Cardiac fibroblast (primary cell): ENCODE data around the gene TRIM10.

Source experiments
- DNase-seq, 2 donors: peaks; one replicate each; pipeline versions ENCODE4 v3.0.0 to v3.0.0-alpha.2; 2010; ENCODE audit warnings: low read depth in 2 of 2
- H3K4me3 ChIP-seq, 2 donors: replicated peaks in 1 of 2; 1 replicate in 1 of 2; 2 replicates in 1 of 2; pipeline ENCODE4 v1.5.1; 2011; ENCODE audit warnings: low read depth in 2 of 2, low read length in 2 of 2, mild to moderate bottlenecking in 2 of 2, moderate library complexity in 1 of 2
- TF ChIP-seq, protein P1 (sequence below): IDR thresholded peaks from one replicate; pipeline ENCODE4 v1.5.1; 2011; ENCODE audit warnings: low read depth, mild to moderate bottlenecking, low read length, inconsistent platforms

The TRIM10 gene

DNA sequence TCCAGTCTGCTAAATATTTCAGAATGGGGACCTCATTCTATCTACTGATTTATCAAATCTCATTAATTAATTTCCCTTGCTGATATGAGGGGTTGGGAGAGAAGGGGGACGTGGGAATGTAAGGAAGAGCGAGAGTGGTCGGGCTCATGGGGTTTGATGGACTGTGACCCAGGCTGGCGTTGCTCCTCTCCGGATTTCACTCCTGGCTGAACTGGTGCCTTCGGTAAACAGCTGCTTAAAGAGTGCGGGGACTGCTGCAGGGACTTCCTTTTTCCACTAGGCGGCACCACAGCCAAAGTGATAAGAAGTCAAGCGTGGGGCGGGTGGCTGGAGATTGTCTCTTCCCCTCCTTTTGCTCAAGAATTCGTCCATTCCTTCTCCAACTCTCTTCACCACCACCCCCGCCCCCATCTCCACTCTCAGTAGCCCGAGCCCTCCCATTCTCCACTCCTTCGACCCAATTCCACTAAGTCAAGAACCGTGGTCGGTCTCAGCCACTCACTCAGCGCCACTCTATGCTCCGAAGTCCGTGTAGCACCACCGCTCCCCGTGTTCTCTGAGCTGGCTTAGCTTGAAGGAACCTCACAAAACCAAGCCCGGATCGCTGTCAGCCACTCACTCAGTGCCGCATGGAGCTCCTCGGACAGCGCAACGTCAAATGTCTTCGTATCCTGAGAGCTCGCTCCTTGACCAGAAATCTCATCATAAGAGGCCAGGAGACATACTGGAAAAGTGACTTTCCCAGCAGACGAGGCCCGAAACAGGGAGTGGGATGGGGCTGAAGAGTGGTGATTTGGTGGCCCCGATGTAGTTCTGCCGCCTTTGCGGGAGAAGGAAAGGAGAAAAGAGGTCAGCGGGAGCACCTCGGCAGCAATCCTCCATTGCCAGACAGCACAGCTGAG, 57.8 kb downstream of the TRIM10 start:
- peak; percentile 91 for DNase-seq
- peak overlapping the region; percentile 30 to 40 for H3K4me3 ChIP-seq
- TF ChIP-seq, protein P1, sequence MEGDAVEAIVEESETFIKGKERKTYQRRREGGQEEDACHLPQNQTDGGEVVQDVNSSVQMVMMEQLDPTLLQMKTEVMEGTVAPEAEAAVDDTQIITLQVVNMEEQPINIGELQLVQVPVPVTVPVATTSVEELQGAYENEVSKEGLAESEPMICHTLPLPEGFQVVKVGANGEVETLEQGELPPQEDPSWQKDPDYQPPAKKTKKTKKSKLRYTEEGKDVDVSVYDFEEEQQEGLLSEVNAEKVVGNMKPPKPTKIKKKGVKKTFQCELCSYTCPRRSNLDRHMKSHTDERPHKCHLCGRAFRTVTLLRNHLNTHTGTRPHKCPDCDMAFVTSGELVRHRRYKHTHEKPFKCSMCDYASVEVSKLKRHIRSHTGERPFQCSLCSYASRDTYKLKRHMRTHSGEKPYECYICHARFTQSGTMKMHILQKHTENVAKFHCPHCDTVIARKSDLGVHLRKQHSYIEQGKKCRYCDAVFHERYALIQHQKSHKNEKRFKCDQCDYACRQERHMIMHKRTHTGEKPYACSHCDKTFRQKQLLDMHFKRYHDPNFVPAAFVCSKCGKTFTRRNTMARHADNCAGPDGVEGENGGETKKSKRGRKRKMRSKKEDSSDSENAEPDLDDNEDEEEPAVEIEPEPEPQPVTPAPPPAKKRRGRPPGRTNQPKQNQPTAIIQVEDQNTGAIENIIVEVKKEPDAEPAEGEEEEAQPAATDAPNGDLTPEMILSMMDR, result peak; percentile 92

DNA sequence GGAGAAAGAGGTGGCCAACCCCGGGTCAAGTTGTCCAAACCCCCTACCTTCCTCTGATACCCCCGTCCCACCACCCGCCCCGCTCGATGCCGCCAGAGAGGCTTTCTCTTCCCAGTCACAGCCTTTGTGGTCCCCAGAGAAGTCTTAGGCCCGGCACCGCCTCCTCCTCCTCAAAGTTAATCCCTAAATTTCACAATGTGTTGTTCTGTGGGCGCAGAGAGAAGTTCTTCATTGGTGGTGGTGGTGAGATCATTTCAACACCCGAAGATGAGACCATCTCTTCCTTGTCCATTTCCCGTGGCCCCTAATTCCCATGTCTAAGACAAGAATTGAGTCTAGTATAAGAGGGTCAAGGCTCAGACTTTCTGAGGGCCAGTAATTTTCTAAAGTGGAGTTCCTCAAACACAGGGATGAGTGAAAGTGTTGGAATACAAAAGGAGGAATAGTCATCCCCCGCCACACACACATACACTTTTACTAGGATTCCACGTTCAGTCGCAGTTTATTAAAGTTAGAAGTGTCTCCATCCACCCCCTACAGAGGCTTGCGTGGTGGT, 58.5 kb downstream of the TRIM10 start:
- H3K4me3 ChIP-seq, result peak overlapping the region; percentile 21 to 43

More for the DNA sequence above, 58.5 kb downstream of the TRIM10 start:
- DNase-seq, result peak; percentile 53 to 62
- TF ChIP-seq, protein P1, result no peak
